ENCODE results near the gene LGALS7. TPM values are rescaled to one million over a fixed set of nuclear protein-coding genes. Genes with fewer than 3 reads are reported as not detected.

The LGALS7 gene
- total and polyA plus RNA-seq, 2 of the 13 experiments (the other 11 are each of a cell fraction or from before 2014, with no cell fraction given) = 0.73 TPM; not detected in 1

DNA sequence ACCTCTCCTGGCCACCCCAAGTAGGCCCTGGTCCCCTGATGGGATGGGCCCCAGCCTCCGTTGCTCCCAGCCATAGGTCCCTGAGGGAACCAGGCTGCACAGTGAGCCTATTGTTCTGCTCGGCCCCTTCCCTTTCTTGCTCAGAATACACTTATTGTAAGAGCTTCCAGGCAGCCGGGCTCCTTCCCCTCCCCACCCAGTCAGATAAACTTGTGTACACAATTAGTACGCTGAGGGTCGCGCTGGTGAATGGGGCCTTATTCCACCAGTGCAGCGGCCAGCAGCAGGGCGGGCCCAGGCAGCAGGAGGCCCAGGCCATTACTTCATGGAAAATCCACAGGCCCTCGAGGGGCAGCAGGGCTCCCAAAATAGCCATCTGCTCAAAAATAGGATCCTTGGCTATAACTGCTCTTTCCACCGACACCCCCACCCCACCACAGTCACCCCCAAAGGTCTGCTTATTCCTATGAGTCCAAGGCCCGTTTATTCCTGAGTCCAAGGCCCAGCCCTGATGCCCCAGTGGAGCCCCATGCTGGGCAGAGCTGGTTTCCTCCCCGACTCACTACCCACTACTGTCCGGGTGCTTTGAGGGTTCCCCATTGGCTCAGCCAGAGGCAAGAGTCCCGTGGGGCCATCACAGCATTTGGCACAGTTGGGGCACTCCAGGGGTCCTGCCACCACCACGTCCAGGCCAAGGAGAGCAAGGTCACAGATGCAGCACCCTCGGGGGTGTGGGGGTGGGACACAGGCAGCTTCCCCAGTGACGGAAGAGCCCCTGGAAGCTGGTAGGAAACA lies 51.1 kb downstream of the LGALS7 start (continued):
- TF ChIP-seq, protein P1, sequence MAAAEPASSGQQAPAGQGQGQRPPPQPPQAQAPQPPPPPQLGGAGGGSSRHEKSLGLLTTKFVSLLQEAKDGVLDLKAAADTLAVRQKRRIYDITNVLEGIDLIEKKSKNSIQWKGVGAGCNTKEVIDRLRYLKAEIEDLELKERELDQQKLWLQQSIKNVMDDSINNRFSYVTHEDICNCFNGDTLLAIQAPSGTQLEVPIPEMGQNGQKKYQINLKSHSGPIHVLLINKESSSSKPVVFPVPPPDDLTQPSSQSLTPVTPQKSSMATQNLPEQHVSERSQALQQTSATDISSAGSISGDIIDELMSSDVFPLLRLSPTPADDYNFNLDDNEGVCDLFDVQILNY (CRISPR knock-in tag; conservative IDR thresholded peaks at IDR 0.05) = no peak
- no peak for TF ChIP-seq GABPA (IDR thresholded peaks at IDR 0.05; ENCODE audit: low read depth, low read length)
- TF ChIP-seq GABPA (CRISPR knock-in tag; IDR thresholded peaks at IDR 0.05; ENCODE audit: low read depth) = no peak
- TF ChIP-seq SMARCC2 (IDR thresholded peaks at IDR 0.05) = no peak
- TF ChIP-seq ELF1 (CRISPR knock-in tag; IDR thresholded peaks at IDR 0.05) = peak; percentile 24; the same call in 1 of the 2 replicates
- TF ChIP-seq MATR3 (CRISPR knock-in tag; IDR thresholded peaks at IDR 0.05) = no peak
- TF ChIP-seq SKIL (CRISPR knock-in tag; IDR thresholded peaks at IDR 0.05; ENCODE audit: borderline replicate concordance) = no peak; the same call in 1 of the 2 replicates
- TF ChIP-seq TMF1 (CRISPR knock-in tag; IDR thresholded peaks at IDR 0.05; ENCODE audit: low read depth) = no peak
- TF ChIP-seq ESRRA (CRISPR knock-in tag; IDR thresholded peaks at IDR 0.05; ENCODE audit: low read depth) = no peak
- TF ChIP-seq TRIM24 (CRISPR knock-in tag; IDR thresholded peaks at IDR 0.05) = no peak
- TF ChIP-seq RBFOX2 (IDR thresholded peaks at IDR 0.05; ENCODE audit: low read depth, low read length) = peak; percentile 37; the same call in 1 of the 2 replicates
- peak; percentile 82 for TF ChIP-seq ZFY (CRISPR knock-in tag; IDR thresholded peaks at IDR 0.05)
- TF ChIP-seq U2AF2 (IDR thresholded peaks at IDR 0.05; ENCODE audit: low read depth, low read length) = no peak
- TF ChIP-seq FOXA3 (CRISPR knock-in tag; IDR thresholded peaks at IDR 0.05) = peak; percentile 90
- TF ChIP-seq ZNF737 (CRISPR knock-in tag; IDR thresholded peaks at IDR 0.05; ENCODE audit: borderline replicate concordance) = no peak
- TF ChIP-seq, protein P2, sequence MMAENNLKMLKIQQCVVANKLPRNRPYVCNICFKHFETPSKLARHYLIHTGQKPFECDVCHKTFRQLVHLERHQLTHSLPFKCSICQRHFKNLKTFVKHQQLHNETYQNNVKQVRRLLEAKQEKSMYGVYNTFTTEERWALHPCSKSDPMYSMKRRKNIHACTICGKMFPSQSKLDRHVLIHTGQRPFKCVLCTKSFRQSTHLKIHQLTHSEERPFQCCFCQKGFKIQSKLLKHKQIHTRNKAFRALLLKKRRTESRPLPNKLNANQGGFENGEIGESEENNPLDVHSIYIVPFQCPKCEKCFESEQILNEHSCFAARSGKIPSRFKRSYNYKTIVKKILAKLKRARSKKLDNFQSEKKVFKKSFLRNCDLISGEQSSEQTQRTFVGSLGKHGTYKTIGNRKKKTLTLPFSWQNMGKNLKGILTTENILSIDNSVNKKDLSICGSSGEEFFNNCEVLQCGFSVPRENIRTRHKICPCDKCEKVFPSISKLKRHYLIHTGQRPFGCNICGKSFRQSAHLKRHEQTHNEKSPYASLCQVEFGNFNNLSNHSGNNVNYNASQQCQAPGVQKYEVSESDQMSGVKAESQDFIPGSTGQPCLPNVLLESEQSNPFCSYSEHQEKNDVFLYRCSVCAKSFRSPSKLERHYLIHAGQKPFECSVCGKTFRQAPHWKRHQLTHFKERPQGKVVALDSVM (CRISPR knock-in tag; IDR thresholded peaks at IDR 0.05) = no peak
- TF ChIP-seq SMAD9 (CRISPR knock-in tag; IDR thresholded peaks at IDR 0.05) = no peak
- TF ChIP-seq FOSL1 (CRISPR knock-in tag; IDR thresholded peaks at IDR 0.05; ENCODE audit: borderline replicate concordance) = no peak
- TF ChIP-seq RBM22 (optimal IDR thresholded peaks at IDR 0.05; ENCODE audit: low read length) = no peak
- no peak for TF ChIP-seq ZNF660 (CRISPR knock-in tag; IDR thresholded peaks at IDR 0.05; ENCODE audit: borderline replicate concordance, low read depth)
- no peak for TF ChIP-seq PBX2 (CRISPR knock-in tag; IDR thresholded peaks at IDR 0.05)
- TF ChIP-seq ZNF441 (CRISPR knock-in tag; IDR thresholded peaks at IDR 0.05; ENCODE audit: borderline replicate concordance) = no peak
- no peak for TF ChIP-seq ZNF143 (CRISPR knock-in tag; IDR thresholded peaks at IDR 0.05)
- TF ChIP-seq ZFX (CRISPR knock-in tag; IDR thresholded peaks at IDR 0.05; ENCODE audit: low read depth) = peak; percentile 93
- TF ChIP-seq SMC3 (IDR thresholded peaks at IDR 0.05; ENCODE audit: low read length) = 0 out of 2 replicates have a peak, but pooled peaks have one; percentile 12

Data from HepG2 (cell line).